Hematopoietic multipotent progenitor cell (in vitro differentiated cells): ENCODE results near the gene SLC26A8. TPM values are rescaled to one million over a fixed set of nuclear protein-coding genes. Genes with fewer than 3 reads are reported as not detected.
"Not testable (repeated sequence)": the region's sequence is repeated elsewhere in the genome, so short reads cannot be mapped to it uniquely, and the experiment has no call there.

Source experiments
- DNase-seq, 3 donors: peaks; one replicate each; pipeline ENCODE4 v3.0.0-alpha.2; 2011 to 2015; ENCODE audit warnings: low read depth in 2 of 3, low spot score in 2 of 3
- total RNA-seq: library from RNA; depleted of rRNA; stranded (reverse); fragments of >200 nt; gene quantifications from one replicate; pipeline ENCODE4 v1.2.3, GENCODE V29; 2012

SLC26A8 gene
- total RNA-seq, 1 donor, result 0.27 TPM

GRCh38 chr6:35955970-35956369 is 68.5 kb downstream of the SLC26A8 start:
- peak in 1 of 3 donors; percentile 14 for DNase-seq

- no peak for DNase-seq
Measured at GRCh38 chr6:35955521-35955920, 68.9 kb downstream of the SLC26A8 start.

- no peak for DNase-seq
Measured at GRCh38 chr6:35955071-35955470, 69.4 kb downstream of the SLC26A8 start.

GRCh38 chr6:35954333-35954732 is 70.1 kb downstream of the SLC26A8 start:
- DNase-seq, result no peak

- DNase-seq, result peak in 2 of 3 donors; percentile 12 to 15
Measured at GRCh38 chr6:35948725-35949124, 75.7 kb downstream of the SLC26A8 start.

GRCh38 chr6:35945650-35946025 is 78.8 kb downstream of the SLC26A8 start:
- DNase-seq, result no peak

- no peak for DNase-seq
Measured at GRCh38 chr6:35943390-35943789, 81.1 kb downstream of the SLC26A8 start.

- DNase-seq, result no peak
Measured at GRCh38 chr6:35942355-35942754, 82.1 kb downstream of the SLC26A8 start.

- DNase-seq, result not testable (repeated sequence)
Measured at GRCh38 chr6:35941170-35941569, 83.3 kb downstream of the SLC26A8 start.

- DNase-seq, result not testable (repeated sequence)
Measured at GRCh38 chr6:35940014-35940413, 84.4 kb downstream of the SLC26A8 start.

GRCh38 chr6:35939259-35939658 is 85.2 kb downstream of the SLC26A8 start:
- DNase-seq, result not testable (repeated sequence)

GRCh38 chr6:35936681-35937359 is 87.6 kb downstream of the SLC26A8 start:
- no peak for DNase-seq

- DNase-seq, result no peak
Measured at GRCh38 chr6:35935469-35935868, 89.0 kb downstream of the SLC26A8 start.

GRCh38 chr6:35933844-35934243 is 90.6 kb downstream of the SLC26A8 start:
- DNase-seq, result no peak

- DNase-seq, result not testable (repeated sequence)
Measured at GRCh38 chr6:35931873-35932272, 92.6 kb downstream of the SLC26A8 start.

GRCh38 chr6:35931120-35931561 is 93.3 kb downstream of the SLC26A8 start:
- DNase-seq, result no peak

GRCh38 chr6:35929601-35930000 is 94.8 kb downstream of the SLC26A8 start:
- no peak for DNase-seq

GRCh38 chr6:35926509-35927215 is 97.8 kb downstream of the SLC26A8 start:
- DNase-seq, result no peak

- DNase-seq, result no peak
Measured at GRCh38 chr6:35925961-35926360, 98.5 kb downstream of the SLC26A8 start.

- DNase-seq, result no peak
Measured at GRCh38 chr6:35924146-35924545, 100.3 kb downstream of the SLC26A8 start.

GRCh38 chr6:35922139-35922554 is 102.3 kb downstream of the SLC26A8 start:
- DNase-seq, result no peak
